ENCODE results near the gene GSDME. TPM values are rescaled to one million over a fixed set of nuclear protein-coding genes. Genes with fewer than 3 reads are reported as not detected.

GSDME gene
- total and polyA plus RNA-seq, 2 of the 4 experiments (the other 2 are of a cell fraction) = 75.2 to 78.7 TPM

GRCh38 chr7:24799506-24799905 is 42.2 kb upstream of the GSDME start:
- Histone ChIP-seq H2AK5ac (ENCODE audit: low read depth, low read length) (no peak overlapping the region), H3K56ac (ENCODE audit: extremely low read depth, insufficient read depth, low read length) (no peak overlapping the region), H3K14ac (replicated peaks; ENCODE audit: low read depth, low read length) (no peak overlapping the region), H3K4me2 (ENCODE audit: low read depth, low read length) (no peak overlapping the region), H4K8ac (ENCODE audit: low read depth in 2 of 2, low read length in 2 of 2) (no peak overlapping the region), H2BK15ac (ENCODE audit: low read depth, low read length) (no peak overlapping the region), H3K9me3 (ENCODE audit: control insufficient read depth, insufficient read depth, low read length) (no peaks in the 10 kb centered on the region), H2AFZ (replicated peaks; ENCODE audit: low read length, poor library complexity) (no peak overlapping the region), H3K4me1 (ENCODE audit: control insufficient read depth, insufficient read depth, low read length) (peaks cover 4% of the 10 kb centered on the region; the same call in 1 of the 2 replicates), H3K18ac (ENCODE audit: low read depth, low read length) (no peak overlapping the region), H3K23ac (ENCODE audit: low read depth, low read length) (no peak overlapping the region), H3K4ac (ENCODE audit: low read depth, low read length) (no peak overlapping the region), H2AK9ac (replicated peaks; ENCODE audit: low read depth, low read length, poor library complexity) (no peak overlapping the region), H3K9me1 (ENCODE audit: insufficient read depth, low read length) (no peaks in the 10 kb centered on the region), H2BK120ac (ENCODE audit: low read depth, low read length) (no peak overlapping the region), H3K4me3 (ENCODE audit: insufficient read depth, low read depth, low read length) (no peak overlapping the region), H3K79me1 (ENCODE audit: low read depth in 1 of 2, low read length in 2 of 2) (no peaks in the 10 kb centered on the region), H3K36me3 (ENCODE audit: control insufficient read depth, insufficient read depth, low read length) (peaks cover 11% of the 10 kb centered on the region), H2BK20ac (ENCODE audit: low read depth, low read length) (no peak overlapping the region), H4K5ac (ENCODE audit: low read depth, low read length) (no peak overlapping the region), H3K27me3 (ENCODE audit: control insufficient read depth, insufficient read depth, low read length) (no peaks in the 10 kb centered on the region), H2BK5ac (ENCODE audit: low read depth, low read length, poor library complexity, severe bottlenecking) (no peak overlapping the region), H4K91ac (ENCODE audit: insufficient read depth, low read depth, low read length) (no peak overlapping the region), H3K9ac (ENCODE audit: low read depth, low read length) (no peak overlapping the region), H3K27ac (ENCODE audit: insufficient read depth, low read length) (no peak overlapping the region), H4K20me1 (ENCODE audit: insufficient read depth, low read length) (no peaks in the 10 kb centered on the region)
- ATAC-seq (ENCODE audit: low read depth) = no peak
- no peak for DNase-seq
- WGBS, 2 experiments (ENCODE audit: extremely low coverage in 2 of 2, insufficient read length in 1 of 2) = no CpG with 5 or more reads among the region's 3 CpGs
- dilution Hi-C loops (cut with HindIII; ENCODE audit: low sequenced_read_pairs, unreplicated experiment) = no loop called here
- BruUV-seq (replicated peaks) = no TSS peak
- POLR2A ChIA-PET (ENCODE audit: unreplicated experiment) = no interaction called here
- intact Hi-C loops (cut with micrococcal nuclease) = no loop called here
- TF ChIP-seq MXI1 (IDR thresholded peaks at IDR 0.05; ENCODE audit: borderline replicate concordance, low read depth, low read length) (no peak), ELK1 (IDR thresholded peaks at IDR 0.05; ENCODE audit: borderline replicate concordance, low read depth, low read length) (no peak), FOS (IDR thresholded peaks at IDR 0.05; ENCODE audit: low read depth, low read length) (no peak), RFX5 (IDR thresholded peaks at IDR 0.05; ENCODE audit: low read depth, low read length) (no peak), RCOR1 (IDR thresholded peaks at IDR 0.05; ENCODE audit: insufficient replicate concordance, low read length) (no peak), BHLHE40 (IDR thresholded peaks at IDR 0.05; ENCODE audit: low read depth, low read length) (no peak), USF2 (IDR thresholded peaks at IDR 0.05; ENCODE audit: low read depth, low read length) (no peak), CTCF (conservative IDR thresholded peaks at IDR 0.05; ENCODE audit: low read depth, low read length) (no peak), NFE2L2 (IDR thresholded peaks at IDR 0.05; ENCODE audit: low read depth, low read length) (no peak), CHD1 (IDR thresholded peaks at IDR 0.05; ENCODE audit: low read depth, low read length) (no peak)
- CTCF ChIA-PET = interaction anchor here (1.4 kb wide), 1 partner anchor 13 kb away, joined by 7 read pairs; no protein-coding TSS in a partner anchor
- in situ Hi-C loops (cut with MboI; ENCODE audit: low sequenced_read_pairs) = no loop called here
